DMS 273 treated with DMSO at 0.1 percent for 48 hours (cell line): ENCODE measurements around the gene LRRN4.

Experiments
- DNase-seq: peaks from one replicate; lab custom pipeline; 2025; lab: John Stamatoyannopoulos, UW

LRRN4 gene

GRCh38 chr20:6053776-6054688 is at the start of gene LRRN4:
LRRN4 (minus strand) TSS chr20:6054060; CDS start chr20:6052799, 1,261 bp downstream.
- DNase-seq = peak; percentile 45

GRCh38 chr20:6103301-6103700 is 49.4 kb upstream of the LRRN4 start:
- no peak for DNase-seq

GRCh38 chr20:6101346-6101745 is 47.5 kb upstream of the LRRN4 start:
- DNase-seq = no peak

- DNase-seq = no peak
These were observed 46.4 kb upstream of the LRRN4 start for GRCh38 chr20:6100246-6100645.

- no peak for DNase-seq
These were observed 46.0 kb upstream of the LRRN4 start for GRCh38 chr20:6099819-6100218.

- DNase-seq = no peak
These were observed 41.5 kb upstream of the LRRN4 start for GRCh38 chr20:6095409-6095808.

- no peak for DNase-seq
These were observed 40.7 kb upstream of the LRRN4 start for GRCh38 chr20:6094565-6094964.

GRCh38 chr20:6094063-6094462 is 40.2 kb upstream of the LRRN4 start:
- no peak for DNase-seq

- DNase-seq = no peak
These were observed 37.8 kb upstream of the LRRN4 start for GRCh38 chr20:6091661-6092060.

GRCh38 chr20:6086868-6087267 is 33.0 kb upstream of the LRRN4 start:
- DNase-seq = no peak

GRCh38 chr20:6083926-6084325 is 30.1 kb upstream of the LRRN4 start:
- no peak for DNase-seq

- no peak for DNase-seq
These were observed 27.4 kb upstream of the LRRN4 start for GRCh38 chr20:6081236-6081635.

- no peak for DNase-seq
These were observed 25.2 kb upstream of the LRRN4 start for GRCh38 chr20:6079016-6079415.

- peak; percentile 87 for DNase-seq
These were observed 21.8 kb upstream of the LRRN4 start for GRCh38 chr20:6075428-6076219.

- DNase-seq = no peak
These were observed 20.9 kb upstream of the LRRN4 start for GRCh38 chr20:6074784-6075183.

- no peak for DNase-seq
These were observed 20.3 kb upstream of the LRRN4 start for GRCh38 chr20:6074145-6074561.

- no peak for DNase-seq
These were observed 17.2 kb upstream of the LRRN4 start for GRCh38 chr20:6070829-6071695.

GRCh38 chr20:6069669-6070068 is 15.8 kb upstream of the LRRN4 start:
- DNase-seq = no peak

GRCh38 chr20:6067763-6068318 is 14.0 kb upstream of the LRRN4 start:
- DNase-seq = no peak

GRCh38 chr20:6066582-6066981 is 12.7 kb upstream of the LRRN4 start:
- DNase-seq = no peak

- DNase-seq = no peak
These were observed 7.7 kb upstream of the LRRN4 start for GRCh38 chr20:6061544-6061943.

- DNase-seq = no peak
These were observed 6.4 kb upstream of the LRRN4 start for GRCh38 chr20:6060213-6060612.
